ENCODE measurements around the gene DIDO1.
A peak's percentile ranks its signal among the peaks of the same experiment; 100 is the strongest.
"Not testable (repeated sequence)": the region's sequence is repeated elsewhere in the genome, so short reads cannot be mapped to it uniquely, and the experiment has no call there.

The DIDO1 gene

GRCh38 chr20:62849431-62849830 is 76.9 kb downstream of the DIDO1 start:
- ATAC-seq, result no peak
- H3K36me3 Mint-ChIP-seq, result peaks cover 28% of the 10 kb centered on the region
- H3K9me3 Mint-ChIP-seq, result no peaks in the 10 kb centered on the region
- H3K27me3 Mint-ChIP-seq, result no peaks in the 10 kb centered on the region
- peaks cover 6% of the 10 kb centered on the region for H3K4me1 Mint-ChIP-seq
- H3K27ac Mint-ChIP-seq, result no peak overlapping the region
- no peak overlapping the region for H3K4me3 Mint-ChIP-seq

GRCh38 chr20:62848917-62849316 is 77.4 kb downstream of the DIDO1 start:
- H3K4me1 Mint-ChIP-seq, H3K27me3 Mint-ChIP-seq, H3K9me3 Mint-ChIP-seq, ATAC-seq, H3K27ac Mint-ChIP-seq, H3K4me3 Mint-ChIP-seq: not testable (repeated sequence)
- H3K36me3 Mint-ChIP-seq, result peaks cover 25% of the 10 kb centered on the region

- no peaks in the 10 kb centered on the region for H3K27me3 Mint-ChIP-seq
- no peak for ATAC-seq
- peaks cover 11% of the 10 kb centered on the region for H3K36me3 Mint-ChIP-seq
- peak overlapping the region; percentile 31 for H3K27ac Mint-ChIP-seq
- no peaks in the 10 kb centered on the region for H3K9me3 Mint-ChIP-seq
- no peak overlapping the region for H3K4me3 Mint-ChIP-seq
- peaks cover 6% of the 10 kb centered on the region for H3K4me1 Mint-ChIP-seq
Measured at GRCh38 chr20:62846166-62846890, 80.0 kb downstream of the DIDO1 start.

GRCh38 chr20:62845416-62846160 is 80.7 kb downstream of the DIDO1 start:
- no peak overlapping the region for H3K27ac Mint-ChIP-seq
- no peaks in the 10 kb centered on the region for H3K27me3 Mint-ChIP-seq

GRCh38 chr20:62844182-62844581 is 82.1 kb downstream of the DIDO1 start:
- Mint-ChIP-seq H3K27me3 (no peaks in the 10 kb centered on the region), H3K27ac (no peak overlapping the region), H3K9me3 (no peaks in the 10 kb centered on the region), H3K4me1 (peaks cover 20% of the 10 kb centered on the region), H3K36me3 (peaks cover 23% of the 10 kb centered on the region), H3K4me3 (no peak overlapping the region)
- no peak for ATAC-seq

More at GRCh38 chr20:62845416-62846160, 80.7 kb downstream of the DIDO1 start:
- Mint-ChIP-seq H3K4me1 (peaks cover 6% of the 10 kb centered on the region), H3K9me3 (no peaks in the 10 kb centered on the region), H3K4me3 (no peak overlapping the region), H3K36me3 (peaks cover 11% of the 10 kb centered on the region)
- ATAC-seq, result no peak

GRCh38 chr20:62843656-62844055 is 82.6 kb downstream of the DIDO1 start:
- no peaks in the 10 kb centered on the region for H3K9me3 Mint-ChIP-seq
- H3K27ac Mint-ChIP-seq, result no peak overlapping the region
- H3K36me3 Mint-ChIP-seq, result peaks cover 23% of the 10 kb centered on the region
- no peak overlapping the region for H3K4me3 Mint-ChIP-seq
- H3K4me1 Mint-ChIP-seq, result peaks cover 24% of the 10 kb centered on the region
- H3K27me3 Mint-ChIP-seq, result no peaks in the 10 kb centered on the region
- ATAC-seq, result no peak

- Mint-ChIP-seq H3K36me3 (peaks cover 18% of the 10 kb centered on the region), H3K27me3 (no peaks in the 10 kb centered on the region), H3K9me3 (no peaks in the 10 kb centered on the region), H3K4me3 (no peak overlapping the region), H3K4me1 (peaks cover 35% of the 10 kb centered on the region), H3K27ac (no peak overlapping the region)
- no peak for ATAC-seq
Measured at GRCh38 chr20:62841705-62842212, 84.5 kb downstream of the DIDO1 start.

- Mint-ChIP-seq H3K9me3 (no peaks in the 10 kb centered on the region), H3K27me3 (no peaks in the 10 kb centered on the region), H3K4me3 (no peak overlapping the region), H3K27ac (peak overlapping the region; percentile 82), H3K4me1 (peaks cover 44% of the 10 kb centered on the region), H3K36me3 (peaks cover 16% of the 10 kb centered on the region)
- ATAC-seq, result no peak
Measured at GRCh38 chr20:62840244-62841197, 85.8 kb downstream of the DIDO1 start.

GRCh38 chr20:62839816-62840215 is 86.5 kb downstream of the DIDO1 start:
- H3K9me3 Mint-ChIP-seq, result no peaks in the 10 kb centered on the region
- H3K4me3 Mint-ChIP-seq, result peak overlapping the region; percentile 36

GRCh38 chr20:62839261-62839660 is 87.0 kb downstream of the DIDO1 start:
- peaks cover 12% of the 10 kb centered on the region for H3K36me3 Mint-ChIP-seq
- no peak for ATAC-seq
- H3K27me3 Mint-ChIP-seq, result no peaks in the 10 kb centered on the region
- peaks cover 49% of the 10 kb centered on the region for H3K4me1 Mint-ChIP-seq
- H3K9me3 Mint-ChIP-seq, result no peaks in the 10 kb centered on the region
- H3K27ac Mint-ChIP-seq, result peak overlapping the region; percentile 93
- no peak overlapping the region for H3K4me3 Mint-ChIP-seq

More at GRCh38 chr20:62839816-62840215, 86.5 kb downstream of the DIDO1 start:
- Mint-ChIP-seq H3K27ac (peak overlapping the region; percentile 82), H3K27me3 (no peaks in the 10 kb centered on the region), H3K4me1 (peaks cover 49% of the 10 kb centered on the region), H3K36me3 (peaks cover 12% of the 10 kb centered on the region)
- ATAC-seq, result no peak

- H3K4me1 Mint-ChIP-seq, result peaks cover 50% of the 10 kb centered on the region
- no peaks in the 10 kb centered on the region for H3K27me3 Mint-ChIP-seq
- peak overlapping the region; percentile 93 for H3K27ac Mint-ChIP-seq
- peak; percentile 93 for ATAC-seq
- peaks cover 12% of the 10 kb centered on the region for H3K36me3 Mint-ChIP-seq
- peak overlapping the region; percentile 58 for H3K4me3 Mint-ChIP-seq
- H3K9me3 Mint-ChIP-seq, result no peaks in the 10 kb centered on the region
Measured at GRCh38 chr20:62838128-62838891, 88.0 kb downstream of the DIDO1 start.

- peak overlapping the region; percentile 93 for H3K27ac Mint-ChIP-seq
- ATAC-seq, result peak; percentile 9
- H3K4me3 Mint-ChIP-seq, result peak overlapping the region; percentile 56
- peaks cover 55% of the 10 kb centered on the region for H3K4me1 Mint-ChIP-seq
- no peaks in the 10 kb centered on the region for H3K27me3 Mint-ChIP-seq
- peaks cover 12% of the 10 kb centered on the region for H3K36me3 Mint-ChIP-seq
- no peaks in the 10 kb centered on the region for H3K9me3 Mint-ChIP-seq
Measured at GRCh38 chr20:62837790-62838127, 88.5 kb downstream of the DIDO1 start.

GRCh38 chr20:62836967-62837490 is 89.3 kb downstream of the DIDO1 start:
- H3K27me3 Mint-ChIP-seq, result no peaks in the 10 kb centered on the region
- peaks cover 63% of the 10 kb centered on the region for H3K4me1 Mint-ChIP-seq
- ATAC-seq, result no peak
- no peaks in the 10 kb centered on the region for H3K9me3 Mint-ChIP-seq
- peaks cover 12% of the 10 kb centered on the region for H3K36me3 Mint-ChIP-seq
- peak overlapping the region; percentile 93 for H3K27ac Mint-ChIP-seq
- H3K4me3 Mint-ChIP-seq, result no peak overlapping the region

All from stimulated activated memory B cell treated with anti-CD40 and anti-IgM and Interleukin-4, amounts not matched to agents 10 μg/mL and 1 μg/mL and 100 μg/mL, for 72 hours (primary cell).